Measurements from ENCODE around the gene TAF11. TPM values are rescaled to one million over a fixed set of nuclear protein-coding genes. Genes with fewer than 3 reads are reported as not detected.

TAF11 gene
- polyA plus RNA-seq, 3 donors = 22.9 to 29.9 (median 26.0) TPM

DNA sequence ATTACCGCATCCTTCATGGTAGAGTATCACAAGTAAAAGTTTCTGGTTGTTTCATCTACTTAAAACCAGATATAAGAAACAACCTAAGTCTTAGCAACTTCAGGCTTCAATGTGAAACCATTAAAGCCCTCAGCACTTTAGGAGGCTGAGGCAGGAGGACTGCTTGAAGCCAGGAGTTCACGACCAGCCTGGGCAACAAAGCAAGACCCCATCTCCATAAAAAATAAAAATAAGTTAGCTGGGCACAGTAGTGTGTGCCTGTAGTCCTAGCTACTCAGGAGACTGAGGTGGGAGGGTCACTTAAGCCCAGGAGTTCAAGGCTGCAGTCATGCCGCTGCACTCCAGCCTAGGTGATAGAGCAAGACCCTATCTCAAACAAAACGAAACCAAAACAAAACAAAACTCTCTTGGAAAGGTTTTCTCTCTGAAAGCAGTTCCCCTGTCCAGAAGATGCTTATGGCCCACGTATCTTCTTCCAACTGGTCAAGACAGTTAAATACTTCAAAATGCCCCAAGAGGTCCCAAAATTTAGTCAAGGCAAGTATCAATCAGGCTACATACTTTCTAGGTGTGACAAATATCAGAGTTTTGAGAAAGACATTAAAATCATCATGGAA, 9.9 kb downstream of the TAF11 start:
- Histone ChIP-seq H3K27ac (ENCODE audit: low read depth in 1 of 2, low read length in 2 of 2) (no peak overlapping the region), H3K36me3 (replicated peaks in 1 of 2; ENCODE audit: control insufficient read depth in 1 of 2, insufficient read depth in 2 of 2, low read length in 2 of 2) (peaks cover 76 to 88% of the 10 kb centered on the region in 2 donors), H3K27me3 (ENCODE audit: control insufficient read depth in 2 of 2, insufficient read depth in 2 of 2, low read length in 2 of 2) (no peaks in the 10 kb centered on the region), H3K4me2 (replicated peaks; ENCODE audit: extremely low read depth, low read length, poor library complexity, severe bottlenecking) (no peak overlapping the region), H3K79me2 (ENCODE audit: insufficient read depth, low read length) (peaks cover 9% of the 10 kb centered on the region), H3K9me3 (replicated peaks in 1 of 2; ENCODE audit: control insufficient read depth in 1 of 2, insufficient read depth in 1 of 2, low read length in 2 of 2) (no peaks in the 10 kb centered on the region), H2AFZ (ENCODE audit: insufficient read depth, low read depth, low read length, poor library complexity, severe bottlenecking) (no peak overlapping the region), H3K4me3 (replicated peaks in 1 of 3; ENCODE audit: low read depth in 2 of 3, low read length in 3 of 3) (no peak overlapping the region), H4K20me1 (ENCODE audit: insufficient read depth, low read length) (peaks cover 4% of the 10 kb centered on the region), H3K4me1 (ENCODE audit: control insufficient read depth in 1 of 2, insufficient read depth in 2 of 2, low read length in 2 of 2) (no peaks in the 10 kb centered on the region), H3K9ac (ENCODE audit: insufficient read depth, low read length, poor library complexity, severe bottlenecking) (no peak overlapping the region)
- peaks cover 66 to 86% of the 10 kb centered on the region in 2 donors for H3K36me3 Mint-ChIP-seq
- 90% methylated on average over 2 of the region's 5 CpGs for WGBS (ENCODE audit: insufficient coverage)
- no peak for DNase-seq
- peaks cover 0 to 2% (median 0%) of the 10 kb centered on the region in 3 donors for H3K27me3 Mint-ChIP-seq (ENCODE audit: low read depth in 3 of 3)
- TF ChIP-seq, protein P1, sequence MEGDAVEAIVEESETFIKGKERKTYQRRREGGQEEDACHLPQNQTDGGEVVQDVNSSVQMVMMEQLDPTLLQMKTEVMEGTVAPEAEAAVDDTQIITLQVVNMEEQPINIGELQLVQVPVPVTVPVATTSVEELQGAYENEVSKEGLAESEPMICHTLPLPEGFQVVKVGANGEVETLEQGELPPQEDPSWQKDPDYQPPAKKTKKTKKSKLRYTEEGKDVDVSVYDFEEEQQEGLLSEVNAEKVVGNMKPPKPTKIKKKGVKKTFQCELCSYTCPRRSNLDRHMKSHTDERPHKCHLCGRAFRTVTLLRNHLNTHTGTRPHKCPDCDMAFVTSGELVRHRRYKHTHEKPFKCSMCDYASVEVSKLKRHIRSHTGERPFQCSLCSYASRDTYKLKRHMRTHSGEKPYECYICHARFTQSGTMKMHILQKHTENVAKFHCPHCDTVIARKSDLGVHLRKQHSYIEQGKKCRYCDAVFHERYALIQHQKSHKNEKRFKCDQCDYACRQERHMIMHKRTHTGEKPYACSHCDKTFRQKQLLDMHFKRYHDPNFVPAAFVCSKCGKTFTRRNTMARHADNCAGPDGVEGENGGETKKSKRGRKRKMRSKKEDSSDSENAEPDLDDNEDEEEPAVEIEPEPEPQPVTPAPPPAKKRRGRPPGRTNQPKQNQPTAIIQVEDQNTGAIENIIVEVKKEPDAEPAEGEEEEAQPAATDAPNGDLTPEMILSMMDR (IDR thresholded peaks at IDR 0.05) = no peak
- no peak overlapping the region for H3K27ac Mint-ChIP-seq
- no peaks in the 10 kb centered on the region for H3K4me1 Mint-ChIP-seq
- H3K4me3 Mint-ChIP-seq = no peak overlapping the region
- intact Hi-C loops (cut with micrococcal nuclease) = no loop called here
- no peaks in the 10 kb centered on the region for H3K9me3 Mint-ChIP-seq

DNA sequence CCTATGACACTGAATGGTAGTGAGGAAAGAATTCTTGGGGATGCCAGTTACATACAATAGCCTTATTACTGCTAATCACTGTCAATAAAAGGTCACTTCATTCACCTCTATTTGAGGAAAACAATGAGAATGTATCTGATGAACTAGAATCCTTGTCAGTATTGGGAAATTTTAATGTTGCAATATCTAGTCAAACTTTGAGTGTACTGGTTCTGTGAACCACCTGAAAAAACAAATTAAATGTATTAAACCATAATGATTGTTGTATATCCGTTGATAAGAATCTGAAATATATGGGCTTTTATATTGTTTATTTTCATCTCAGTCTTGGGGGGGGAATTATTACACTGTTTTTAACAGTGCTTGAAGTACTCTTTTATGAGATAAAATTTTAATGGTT, 10.6 kb downstream of the TAF11 start:
- Histone ChIP-seq H3K9me3 (replicated peaks in 1 of 2; ENCODE audit: control insufficient read depth in 1 of 2, insufficient read depth in 1 of 2, low read length in 2 of 2) (no peaks in the 10 kb centered on the region), H2AFZ (ENCODE audit: insufficient read depth, low read depth, low read length, poor library complexity, severe bottlenecking) (no peak overlapping the region), H3K36me3 (replicated peaks in 1 of 2; ENCODE audit: control insufficient read depth in 1 of 2, insufficient read depth in 2 of 2, low read length in 2 of 2) (peaks cover 83 to 93% of the 10 kb centered on the region in 2 donors), H3K9ac (ENCODE audit: insufficient read depth, low read length, poor library complexity, severe bottlenecking) (no peak overlapping the region), H3K4me2 (replicated peaks; ENCODE audit: extremely low read depth, low read length, poor library complexity, severe bottlenecking) (no peak overlapping the region), H3K79me2 (ENCODE audit: insufficient read depth, low read length) (peaks cover 6% of the 10 kb centered on the region), H3K27ac (ENCODE audit: low read depth in 1 of 2, low read length in 2 of 2) (no peak overlapping the region), H3K4me3 (replicated peaks in 1 of 3; ENCODE audit: low read depth in 2 of 3, low read length in 3 of 3) (no peak overlapping the region), H3K27me3 (ENCODE audit: control insufficient read depth in 2 of 2, insufficient read depth in 2 of 2, low read length in 2 of 2) (no peaks in the 10 kb centered on the region), H4K20me1 (ENCODE audit: insufficient read depth, low read length) (peaks cover 4% of the 10 kb centered on the region), H3K4me1 (ENCODE audit: control insufficient read depth in 1 of 2, insufficient read depth in 2 of 2, low read length in 2 of 2) (no peaks in the 10 kb centered on the region)
- DNase-seq = no peak
- Mint-ChIP-seq H3K27me3 (ENCODE audit: low read depth in 3 of 3) (peaks cover 0 to 2% (median 0%) of the 10 kb centered on the region in 3 donors), H3K27ac (no peak overlapping the region), H3K9me3 (no peaks in the 10 kb centered on the region), H3K4me3 (no peak overlapping the region), H3K36me3 (peaks cover 70 to 87% of the 10 kb centered on the region in 2 donors), H3K4me1 (no peaks in the 10 kb centered on the region)
- TF ChIP-seq, protein P1 (IDR thresholded peaks at IDR 0.05) = no peak
- WGBS (ENCODE audit: insufficient coverage) = no CpG with 5 or more reads among the region's 1 CpG
- intact Hi-C loops (cut with micrococcal nuclease) = no loop called here
